Esophagus squamous epithelium (tissue), 4 donors: ENCODE results near the gene CENPO.

Source experiments
- CTCF ChIP-seq, 6 experiments: fragments of 450-650 bp in 4 of 6; fragments of 200-600 bp in 2 of 6; sonication (generic) in 2 of 6; IDR thresholded peaks; one replicate each; pipeline ENCODE4 v1.5.1; 2016 to 2019; ENCODE audit warnings: antibody characterized with exemption in 6 of 6, mild to moderate bottlenecking in 4 of 6, moderate library complexity in 4 of 6
- POLR2A ChIP-seq, 4 donors: fragments of 450-650 bp; IDR thresholded peaks; one replicate each; pipeline ENCODE4 v1.6.1; 2017; ENCODE audit warnings: antibody characterized with exemption in 4 of 4, mild to moderate bottlenecking in 4 of 4, moderate library complexity in 3 of 4

- TF ChIP-seq CTCF (IDR thresholded peaks at IDR 0.05) (no peak), POLR2A (IDR thresholded peaks at IDR 0.05) (no peak)
Observed at GRCh38 chr2:24871852-24872333, 78.7 kb downstream of the CENPO start.
